ENCODE results near the gene FOXD3.
A peak's percentile ranks its signal among the peaks of the same experiment; 100 is the strongest.

Gene FOXD3

DNA sequence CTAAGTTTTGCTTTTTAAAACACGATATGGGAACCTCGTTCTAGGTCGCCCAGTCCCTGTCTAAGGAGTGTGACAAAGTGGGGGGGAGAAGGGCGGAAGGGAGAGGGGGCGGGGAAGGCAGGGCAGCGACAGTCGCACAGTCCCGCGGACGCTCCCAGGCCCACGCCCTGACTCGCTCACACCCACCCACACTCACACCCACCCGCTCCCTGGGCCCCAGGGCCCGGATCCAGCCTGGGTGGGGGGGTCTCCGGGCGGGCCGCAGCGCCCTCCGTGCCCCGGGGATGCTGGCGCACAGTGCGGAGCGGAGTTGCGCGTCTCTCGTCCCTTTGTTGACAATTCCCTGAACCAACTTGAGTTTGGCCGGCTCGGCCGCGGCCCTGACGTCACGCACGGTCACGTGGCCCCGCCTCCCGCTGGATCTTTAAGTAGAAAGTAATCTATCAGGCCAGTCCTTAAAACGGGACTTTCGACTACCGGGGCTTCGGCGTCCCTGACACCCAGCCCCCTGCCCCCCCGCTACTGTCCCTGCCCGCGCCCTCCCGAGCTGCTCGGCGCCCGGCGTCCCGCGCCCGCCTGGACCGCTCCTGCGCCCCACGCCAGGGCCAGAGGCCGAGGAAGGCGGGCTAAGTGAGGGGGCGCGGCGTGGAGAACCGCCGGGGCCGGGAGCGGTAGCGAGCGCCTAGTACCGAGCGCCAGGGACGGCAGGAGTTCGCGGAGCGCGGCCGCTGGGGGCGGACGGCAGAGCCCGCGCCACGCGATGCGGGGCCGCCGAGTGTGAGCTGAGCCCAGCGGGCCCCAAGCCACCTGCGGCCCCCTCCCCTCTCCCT lies at the start of gene FOXD3:
Gene FOXD3 (plus strand): TSS at position 454 of the 830 bp plus-strand sequence. CDS start 492 bp downstream, outside the sequence.
- peak; percentile 43 for DNase-seq (ENCODE audit: low spot score)

DNA sequence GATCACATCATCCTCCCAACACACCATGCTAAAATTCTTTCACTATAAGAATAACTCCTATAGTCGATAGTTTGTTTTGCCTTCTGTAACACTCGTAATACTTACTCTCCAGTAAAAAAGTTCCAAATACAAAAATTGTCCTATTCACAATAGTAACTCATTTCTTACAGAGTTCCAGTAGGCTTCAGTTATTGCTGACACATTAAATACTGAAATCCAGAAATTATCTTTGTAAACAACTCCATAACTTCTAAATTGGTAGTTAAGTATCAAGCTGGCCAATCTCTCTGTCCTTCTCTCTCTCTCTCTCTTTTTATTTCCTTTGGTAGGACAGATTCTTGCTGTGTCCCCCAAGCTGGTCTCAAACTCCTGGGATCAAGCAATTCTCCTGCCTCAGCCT lies 49.6 kb upstream of the FOXD3 start:
- DNase-seq (ENCODE audit: low spot score) = no peak

- no peak for DNase-seq (ENCODE audit: low spot score)
These were observed 48.0 kb upstream of the FOXD3 start for GRCh38 chr1:63274371-63274770.

DNA sequence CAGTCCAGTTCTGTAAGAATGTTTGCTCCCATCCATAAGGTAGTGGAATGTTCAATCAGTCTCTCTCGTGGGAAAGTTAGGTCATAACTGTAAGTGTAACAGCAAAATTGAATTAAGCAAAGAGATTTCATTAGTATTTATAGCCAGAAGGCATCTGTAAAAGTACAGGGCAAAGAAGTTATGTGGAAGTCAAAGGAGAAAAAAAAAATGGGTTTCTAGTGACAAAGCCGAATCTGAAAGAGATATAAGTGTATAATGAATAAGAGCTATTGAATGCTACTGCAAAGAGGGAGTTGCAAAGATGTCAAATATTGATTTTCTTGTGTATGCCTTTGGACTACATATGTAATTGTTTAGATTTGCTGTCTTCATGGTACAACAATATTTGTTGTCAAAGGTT lies 47.4 kb upstream of the FOXD3 start:
- DNase-seq (ENCODE audit: low spot score) = no peak

DNA sequence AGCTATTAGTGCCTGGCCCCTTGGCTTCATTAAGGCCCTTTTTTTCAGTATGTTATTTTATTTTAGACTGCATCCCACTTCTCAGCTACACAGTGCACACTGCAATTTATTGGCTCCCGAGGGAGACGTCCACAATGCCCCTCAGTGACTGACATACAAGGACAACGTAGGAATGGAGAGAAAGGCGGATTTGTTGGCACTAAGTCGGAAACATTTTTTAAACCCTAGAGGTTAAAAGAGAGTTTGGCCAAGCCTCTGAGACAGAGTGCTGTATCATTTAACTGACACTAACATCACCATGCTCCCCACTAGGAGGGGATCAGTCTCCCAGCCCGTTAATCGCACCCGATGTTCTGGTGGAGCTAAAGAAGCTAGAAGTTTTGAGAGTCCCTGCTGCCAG lies 45.7 kb upstream of the FOXD3 start:
- peak; percentile 60 for DNase-seq (ENCODE audit: low spot score)

DNA sequence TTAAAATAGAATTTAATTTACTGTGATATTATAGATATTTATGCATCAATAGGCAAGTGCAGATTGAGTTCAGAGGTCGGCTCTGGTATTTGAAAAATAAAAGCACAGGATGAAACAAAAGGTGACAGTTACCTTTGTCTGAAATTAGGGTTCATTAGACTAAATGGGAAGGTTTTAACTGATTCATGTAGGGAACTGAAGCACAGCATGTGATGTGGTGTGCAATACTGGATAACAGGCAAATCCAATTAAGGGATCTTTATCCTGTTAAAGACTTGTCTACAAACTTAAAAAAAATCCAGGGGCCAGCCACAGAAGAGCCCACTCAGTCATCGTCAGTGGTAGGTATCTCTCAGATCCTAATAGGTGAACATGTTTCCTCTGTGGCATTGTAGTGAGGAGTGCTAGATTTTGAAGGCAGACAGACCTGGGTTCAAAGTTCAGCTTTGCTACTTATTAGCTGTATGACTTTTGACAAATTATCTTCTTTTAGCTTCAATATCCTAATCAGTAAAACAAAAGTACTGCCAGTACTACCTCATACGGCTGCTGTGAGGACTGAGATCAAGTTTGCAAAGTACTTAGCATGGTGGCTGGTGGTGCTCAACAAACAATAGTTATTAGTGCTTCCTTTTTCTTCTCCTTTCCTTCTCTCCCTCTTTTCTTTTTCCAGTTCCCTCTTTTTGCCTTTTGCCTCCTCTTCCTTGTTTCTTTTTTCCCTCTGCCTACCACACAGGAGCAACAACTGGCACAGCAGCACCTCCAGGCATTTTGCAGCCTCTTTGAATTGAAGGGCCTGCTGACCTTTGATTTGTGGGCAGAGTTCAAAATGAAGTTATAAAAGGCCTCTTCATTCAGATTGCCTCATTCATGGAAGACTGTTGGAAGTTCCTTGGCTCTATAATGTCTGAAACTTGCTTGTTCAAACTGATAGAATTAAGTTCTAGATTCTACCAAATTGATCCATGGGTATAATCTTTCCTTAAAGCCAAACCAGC lies 44.9 kb upstream of the FOXD3 start:
- peak; percentile 50 for DNase-seq (ENCODE audit: low spot score)

DNA sequence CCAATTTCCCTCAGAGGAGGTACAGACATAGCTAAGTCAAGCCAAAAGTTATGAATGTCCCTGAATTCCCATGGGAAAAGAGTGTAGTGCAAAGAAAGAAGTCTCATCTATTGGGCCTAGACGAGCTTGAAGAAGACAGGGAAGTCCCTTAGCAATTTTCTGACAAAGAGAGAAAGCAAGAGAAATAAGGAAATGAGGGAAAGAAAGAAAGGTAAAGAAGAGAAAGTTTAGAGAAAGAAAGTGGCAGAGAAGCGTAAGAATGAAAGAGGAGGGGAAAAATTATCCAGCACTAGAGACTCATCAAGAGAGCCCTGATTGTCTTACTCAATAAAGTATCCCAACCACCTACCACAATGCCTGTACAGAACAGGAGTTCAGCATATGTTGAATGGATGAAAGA lies 40.6 kb upstream of the FOXD3 start:
- no peak for DNase-seq (ENCODE audit: low spot score)

- DNase-seq (ENCODE audit: low spot score) = no peak
These were observed 33.2 kb upstream of the FOXD3 start for GRCh38 chr1:63289135-63289534.

DNA sequence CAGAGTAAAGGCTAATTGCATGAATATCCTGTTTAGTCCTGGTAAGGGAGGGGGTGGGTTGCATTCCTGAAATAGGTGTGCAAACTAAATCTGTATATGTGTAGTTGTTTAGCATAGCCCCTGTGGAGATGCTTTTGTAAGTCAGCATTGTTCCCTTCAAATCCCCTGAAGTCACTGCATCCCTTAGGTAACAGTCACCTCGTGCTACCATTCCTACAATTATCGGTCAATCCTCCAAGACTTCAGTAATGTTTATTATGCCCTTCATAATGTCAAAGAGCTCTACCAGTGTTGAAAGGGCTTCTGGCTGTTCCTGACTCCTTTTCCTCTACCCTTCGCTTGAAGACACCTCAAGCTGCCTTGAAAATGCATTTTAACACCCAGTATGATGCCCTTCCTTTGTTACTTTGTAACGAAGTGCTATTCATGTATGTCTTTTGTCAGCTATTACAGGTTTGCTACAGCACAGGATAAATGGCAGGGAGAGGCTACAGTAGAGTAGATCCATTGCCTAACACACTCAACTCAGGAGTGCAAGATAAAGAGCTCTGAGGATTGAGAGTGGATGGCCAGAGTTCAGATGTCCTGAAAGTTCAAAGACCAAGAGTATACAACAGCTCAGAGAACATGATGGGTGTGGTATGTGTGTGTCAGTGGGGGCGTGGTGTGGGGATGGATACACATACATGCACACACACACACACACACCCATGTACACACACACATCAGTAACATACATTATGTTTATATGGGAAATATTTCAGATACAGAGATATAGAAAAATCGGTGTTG lies 27.4 kb upstream of the FOXD3 start:
- DNase-seq (ENCODE audit: low spot score) = no peak

DNA sequence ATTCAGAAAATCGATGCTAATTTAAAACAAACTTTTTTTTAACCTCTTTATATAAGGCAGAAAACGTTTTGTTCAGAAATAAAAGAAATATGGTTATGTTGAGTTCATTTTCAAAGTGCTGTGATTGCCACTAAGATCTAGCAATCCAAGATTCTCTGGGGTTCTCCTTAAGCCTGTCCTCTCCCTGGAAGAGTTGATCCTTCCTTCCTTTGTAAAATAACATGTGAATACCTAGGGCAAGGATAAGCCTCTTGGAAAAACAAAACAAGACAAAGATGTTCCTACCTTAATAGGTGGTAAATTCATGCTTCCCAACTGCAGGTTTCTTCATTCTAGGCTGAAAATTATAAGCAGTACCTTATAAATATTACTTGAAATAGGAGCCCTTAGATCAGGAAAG lies 18.0 kb upstream of the FOXD3 start:
- DNase-seq (ENCODE audit: low spot score) = no peak

GRCh38 chr1:63305043-63305442 lies 17.3 kb upstream of the FOXD3 start:
- no peak for DNase-seq (ENCODE audit: low spot score)

- DNase-seq (ENCODE audit: low spot score) = no peak
These were observed 15.1 kb upstream of the FOXD3 start for GRCh38 chr1:63307196-63307794.

DNA sequence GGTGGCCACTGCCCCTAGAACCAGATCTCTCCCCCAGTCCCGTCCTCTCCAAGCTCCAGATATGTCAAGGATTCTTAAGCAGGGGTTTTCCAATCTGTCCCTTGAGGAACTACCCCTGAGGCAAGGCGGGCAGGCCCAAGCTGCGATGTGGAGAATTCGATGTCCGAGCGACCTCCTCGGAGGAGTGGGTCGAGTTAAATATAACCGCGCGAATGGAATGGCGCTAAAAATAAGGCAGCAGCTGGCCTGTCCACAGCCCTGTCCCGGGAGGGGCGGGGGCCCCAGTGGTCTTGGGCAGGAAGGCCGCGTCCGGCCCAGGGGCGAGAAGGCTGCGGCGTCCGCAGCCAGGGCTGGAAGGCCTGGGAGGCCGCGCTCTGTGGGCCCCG lies 5.8 kb upstream of the FOXD3 start:
- DNase-seq (ENCODE audit: low spot score) = no peak

- no peak for DNase-seq (ENCODE audit: low spot score)
These were observed 5.2 kb upstream of the FOXD3 start for GRCh38 chr1:63316984-63317816.

- DNase-seq (ENCODE audit: low spot score) = no peak
These were observed 4.6 kb upstream of the FOXD3 start for GRCh38 chr1:63317817-63318152.

GRCh38 chr1:63318201-63318979 lies 4.0 kb upstream of the FOXD3 start:
- DNase-seq (ENCODE audit: low spot score) = no peak

DNA sequence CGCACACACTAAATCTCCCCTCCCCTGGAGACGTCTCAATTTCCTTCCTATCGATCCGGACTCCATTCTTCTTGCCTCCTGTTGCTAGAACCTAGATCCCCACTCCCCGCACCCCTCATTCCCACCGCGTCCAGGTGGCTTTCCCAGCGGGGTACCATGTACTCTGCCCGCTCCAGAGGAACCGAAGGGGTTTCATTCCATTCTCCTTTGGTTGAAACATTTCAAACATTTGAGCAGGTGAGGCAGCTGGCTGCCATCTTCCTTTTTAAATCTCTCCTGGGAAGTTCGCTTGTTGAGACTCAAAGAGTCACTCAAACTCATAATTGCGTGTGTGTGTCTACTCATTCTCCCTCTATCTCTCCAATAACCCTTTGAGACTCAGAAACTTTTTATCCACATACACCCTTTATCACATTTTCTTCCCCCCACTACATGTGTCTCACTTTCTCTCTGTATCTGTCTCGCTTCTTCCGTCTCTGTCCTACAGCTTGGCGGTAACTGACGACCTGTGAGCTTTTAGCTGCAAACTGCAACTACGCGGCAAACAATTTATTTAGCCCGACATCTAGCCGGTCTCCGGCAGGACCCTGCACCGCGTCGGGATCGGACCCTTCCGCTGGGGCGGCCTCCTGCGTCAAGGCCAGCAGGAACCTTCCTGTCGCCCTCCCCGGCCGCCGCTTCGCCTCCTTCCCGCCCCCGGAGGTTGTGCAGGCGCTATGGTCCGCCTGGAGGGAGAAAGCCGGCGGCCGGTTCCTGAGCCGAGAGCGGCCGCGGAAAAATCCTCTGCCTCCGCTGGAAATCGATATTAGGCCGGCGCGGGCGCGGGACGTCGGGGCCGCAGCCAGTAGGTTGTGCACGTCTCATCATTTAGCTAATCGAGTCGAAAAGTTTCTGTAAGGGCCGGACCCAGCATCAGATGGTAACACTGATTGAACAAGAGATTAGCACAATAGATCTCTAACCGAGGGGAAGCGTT lies 3.0 kb upstream of the FOXD3 start:
- no peak for DNase-seq (ENCODE audit: low spot score)

- no peak for DNase-seq (ENCODE audit: low spot score)
These were observed 2.2 kb upstream of the FOXD3 start for GRCh38 chr1:63320022-63320721.

All from COLO829 (cell line).